Measurements from ENCODE around the gene PGBD5.

Gene PGBD5

GRCh38 chr1:230381049-230381467 is 45.1 kb downstream of the PGBD5 start:
- H3K9ac ChIP-seq (ENCODE audit: low read depth in 1 of 2, low read length in 2 of 2), result no peak overlapping the region
- H3K4me1 ChIP-seq (ENCODE audit: control insufficient read depth in 2 of 2, insufficient read depth in 2 of 2, low read length in 2 of 2), result peaks cover 0 to 3% of the 10 kb centered on the region in 2 donors
- H3K27ac ChIP-seq (ENCODE audit: low read depth in 2 of 2, low read length in 2 of 2), result no peak overlapping the region
- peaks cover 0 to 5% of the 10 kb centered on the region in 2 donors for H3K9me3 ChIP-seq (ENCODE audit: control insufficient read depth in 2 of 2, low read length in 2 of 2)
- H3K36me3 ChIP-seq (ENCODE audit: control insufficient read depth in 2 of 2, insufficient read depth in 2 of 2, low read length in 2 of 2), result no peaks in the 10 kb centered on the region
- H3K27me3 ChIP-seq (ENCODE audit: control insufficient read depth in 2 of 2, insufficient read depth in 2 of 2, low read length in 2 of 2), result peaks cover 0 to under 1% of the 10 kb centered on the region in 2 donors
- H3K4me3 ChIP-seq (ENCODE audit: low read length in 2 of 2), result peak overlapping the region in 1 of 2 donors; percentile 20

GRCh38 chr1:230379928-230380327 is 46.2 kb downstream of the PGBD5 start:
- Histone ChIP-seq H3K9me3 (ENCODE audit: control insufficient read depth in 2 of 2, low read length in 2 of 2) (peaks cover 0 to 5% of the 10 kb centered on the region in 2 donors), H3K9ac (ENCODE audit: low read depth in 1 of 2, low read length in 2 of 2) (no peak overlapping the region), H3K4me3 (ENCODE audit: low read length in 2 of 2) (no peak overlapping the region), H3K27ac (ENCODE audit: low read depth in 2 of 2, low read length in 2 of 2) (no peak overlapping the region), H3K27me3 (ENCODE audit: control insufficient read depth in 2 of 2, insufficient read depth in 2 of 2, low read length in 2 of 2) (peaks cover 0 to 1% of the 10 kb centered on the region in 2 donors), H3K36me3 (ENCODE audit: control insufficient read depth in 2 of 2, insufficient read depth in 2 of 2, low read length in 2 of 2) (no peaks in the 10 kb centered on the region), H3K4me1 (ENCODE audit: control insufficient read depth in 2 of 2, insufficient read depth in 2 of 2, low read length in 2 of 2) (peaks cover 0 to 3% of the 10 kb centered on the region in 2 donors)

- no peak overlapping the region for H3K4me3 ChIP-seq (ENCODE audit: low read length in 2 of 2)
- no peak overlapping the region for H3K27ac ChIP-seq (ENCODE audit: low read depth in 2 of 2, low read length in 2 of 2)
- H3K4me1 ChIP-seq (ENCODE audit: control insufficient read depth in 2 of 2, insufficient read depth in 2 of 2, low read length in 2 of 2), result peaks cover 0 to 3% of the 10 kb centered on the region in 2 donors
- H3K27me3 ChIP-seq (ENCODE audit: control insufficient read depth in 2 of 2, insufficient read depth in 2 of 2, low read length in 2 of 2), result peaks cover 0 to 1% of the 10 kb centered on the region in 2 donors
- no peaks in the 10 kb centered on the region for H3K36me3 ChIP-seq (ENCODE audit: control insufficient read depth in 2 of 2, insufficient read depth in 2 of 2, low read length in 2 of 2)
- peaks cover 0 to 5% of the 10 kb centered on the region in 2 donors for H3K9me3 ChIP-seq (ENCODE audit: control insufficient read depth in 2 of 2, low read length in 2 of 2)
- H3K9ac ChIP-seq (ENCODE audit: low read depth in 1 of 2, low read length in 2 of 2), result no peak overlapping the region
These were observed 46.7 kb downstream of the PGBD5 start for GRCh38 chr1:230379462-230379861.

GRCh38 chr1:230377851-230378250 is 48.3 kb downstream of the PGBD5 start:
- Histone ChIP-seq H3K4me3 (ENCODE audit: low read length in 2 of 2) (no peak overlapping the region), H3K27ac (ENCODE audit: low read depth in 2 of 2, low read length in 2 of 2) (no peak overlapping the region), H3K36me3 (ENCODE audit: control insufficient read depth in 2 of 2, insufficient read depth in 2 of 2, low read length in 2 of 2) (no peaks in the 10 kb centered on the region), H3K27me3 (ENCODE audit: control insufficient read depth in 2 of 2, insufficient read depth in 2 of 2, low read length in 2 of 2) (peaks cover 0 to 1% of the 10 kb centered on the region in 2 donors), H3K4me1 (ENCODE audit: control insufficient read depth in 2 of 2, insufficient read depth in 2 of 2, low read length in 2 of 2) (peaks cover 0 to 3% of the 10 kb centered on the region in 2 donors), H3K9ac (ENCODE audit: low read depth in 1 of 2, low read length in 2 of 2) (no peak overlapping the region), H3K9me3 (ENCODE audit: control insufficient read depth in 2 of 2, low read length in 2 of 2) (peaks cover 0 to 5% of the 10 kb centered on the region in 2 donors)

GRCh38 chr1:230377324-230377723 is 48.8 kb downstream of the PGBD5 start:
- Histone ChIP-seq H3K4me3 (ENCODE audit: low read length in 2 of 2) (no peak overlapping the region), H3K36me3 (ENCODE audit: control insufficient read depth in 2 of 2, insufficient read depth in 2 of 2, low read length in 2 of 2) (no peaks in the 10 kb centered on the region), H3K27ac (ENCODE audit: low read depth in 2 of 2, low read length in 2 of 2) (no peak overlapping the region), H3K4me1 (ENCODE audit: control insufficient read depth in 2 of 2, insufficient read depth in 2 of 2, low read length in 2 of 2) (peaks cover 0 to 3% of the 10 kb centered on the region in 2 donors), H3K9me3 (ENCODE audit: control insufficient read depth in 2 of 2, low read length in 2 of 2) (peaks cover 0 to 5% of the 10 kb centered on the region in 2 donors), H3K9ac (ENCODE audit: low read depth in 1 of 2, low read length in 2 of 2) (no peak overlapping the region), H3K27me3 (ENCODE audit: control insufficient read depth in 2 of 2, insufficient read depth in 2 of 2, low read length in 2 of 2) (peaks cover 0 to 1% of the 10 kb centered on the region in 2 donors)

- H3K9ac ChIP-seq (ENCODE audit: low read depth in 1 of 2, low read length in 2 of 2), result no peak overlapping the region
- peaks cover 0 to 3% of the 10 kb centered on the region in 2 donors for H3K4me1 ChIP-seq (ENCODE audit: control insufficient read depth in 2 of 2, insufficient read depth in 2 of 2, low read length in 2 of 2)
- no peaks in the 10 kb centered on the region for H3K36me3 ChIP-seq (ENCODE audit: control insufficient read depth in 2 of 2, insufficient read depth in 2 of 2, low read length in 2 of 2)
- H3K9me3 ChIP-seq (ENCODE audit: control insufficient read depth in 2 of 2, low read length in 2 of 2), result peaks cover 0 to 5% of the 10 kb centered on the region in 2 donors
- no peak overlapping the region for H3K4me3 ChIP-seq (ENCODE audit: low read length in 2 of 2)
- no peak overlapping the region for H3K27ac ChIP-seq (ENCODE audit: low read depth in 2 of 2, low read length in 2 of 2)
- peaks cover 0 to 1% of the 10 kb centered on the region in 2 donors for H3K27me3 ChIP-seq (ENCODE audit: control insufficient read depth in 2 of 2, insufficient read depth in 2 of 2, low read length in 2 of 2)
These were observed 49.8 kb downstream of the PGBD5 start for GRCh38 chr1:230376296-230376695.

- H3K9ac ChIP-seq (ENCODE audit: low read depth in 1 of 2, low read length in 2 of 2), result no peak overlapping the region
- H3K36me3 ChIP-seq (ENCODE audit: control insufficient read depth in 2 of 2, insufficient read depth in 2 of 2, low read length in 2 of 2), result no peaks in the 10 kb centered on the region
- peaks cover 0 to 1% of the 10 kb centered on the region in 2 donors for H3K27me3 ChIP-seq (ENCODE audit: control insufficient read depth in 2 of 2, insufficient read depth in 2 of 2, low read length in 2 of 2)
- H3K27ac ChIP-seq (ENCODE audit: low read depth in 2 of 2, low read length in 2 of 2), result no peak overlapping the region
- H3K4me3 ChIP-seq (ENCODE audit: low read length in 2 of 2), result no peak overlapping the region
- H3K9me3 ChIP-seq (ENCODE audit: control insufficient read depth in 2 of 2, low read length in 2 of 2), result peaks cover 0 to 5% of the 10 kb centered on the region in 2 donors
- peaks cover 0 to 1% of the 10 kb centered on the region in 2 donors for H3K4me1 ChIP-seq (ENCODE audit: control insufficient read depth in 2 of 2, insufficient read depth in 2 of 2, low read length in 2 of 2)
These were observed 50.4 kb downstream of the PGBD5 start for GRCh38 chr1:230375780-230376179.

GRCh38 chr1:230375147-230375546 is 51.0 kb downstream of the PGBD5 start:
- Histone ChIP-seq H3K27ac (ENCODE audit: low read depth in 2 of 2, low read length in 2 of 2) (no peak overlapping the region), H3K9me3 (ENCODE audit: control insufficient read depth in 2 of 2, low read length in 2 of 2) (peaks cover 0 to 5% of the 10 kb centered on the region in 2 donors), H3K27me3 (ENCODE audit: control insufficient read depth in 2 of 2, insufficient read depth in 2 of 2, low read length in 2 of 2) (peaks cover 0 to 1% of the 10 kb centered on the region in 2 donors), H3K36me3 (ENCODE audit: control insufficient read depth in 2 of 2, insufficient read depth in 2 of 2, low read length in 2 of 2) (no peaks in the 10 kb centered on the region), H3K9ac (ENCODE audit: low read depth in 1 of 2, low read length in 2 of 2) (no peak overlapping the region), H3K4me1 (ENCODE audit: control insufficient read depth in 2 of 2, insufficient read depth in 2 of 2, low read length in 2 of 2) (no peaks in the 10 kb centered on the region), H3K4me3 (ENCODE audit: low read length in 2 of 2) (no peak overlapping the region)

GRCh38 chr1:230371923-230372703 is 54.0 kb downstream of the PGBD5 start:
- H3K36me3 ChIP-seq (ENCODE audit: control insufficient read depth in 2 of 2, insufficient read depth in 2 of 2, low read length in 2 of 2), result no peaks in the 10 kb centered on the region
- H3K27ac ChIP-seq (ENCODE audit: low read depth in 2 of 2, low read length in 2 of 2), result no peak overlapping the region
- peaks cover 0 to 1% of the 10 kb centered on the region in 2 donors for H3K27me3 ChIP-seq (ENCODE audit: control insufficient read depth in 2 of 2, insufficient read depth in 2 of 2, low read length in 2 of 2)
- H3K4me3 ChIP-seq (ENCODE audit: low read length in 2 of 2), result peak overlapping the region; percentile 17 to 59
- no peaks in the 10 kb centered on the region for H3K9me3 ChIP-seq (ENCODE audit: control insufficient read depth in 2 of 2, low read length in 2 of 2)
- no peak overlapping the region for H3K9ac ChIP-seq (ENCODE audit: low read depth in 1 of 2, low read length in 2 of 2)
- H3K4me1 ChIP-seq (ENCODE audit: control insufficient read depth in 2 of 2, insufficient read depth in 2 of 2, low read length in 2 of 2), result no peaks in the 10 kb centered on the region

- Histone ChIP-seq H3K36me3 (ENCODE audit: control insufficient read depth in 2 of 2, insufficient read depth in 2 of 2, low read length in 2 of 2) (no peaks in the 10 kb centered on the region), H3K27ac (ENCODE audit: low read depth in 2 of 2, low read length in 2 of 2) (no peak overlapping the region), H3K4me3 (ENCODE audit: low read length in 2 of 2) (no peak overlapping the region), H3K9me3 (ENCODE audit: control insufficient read depth in 2 of 2, low read length in 2 of 2) (no peaks in the 10 kb centered on the region), H3K9ac (ENCODE audit: low read depth in 1 of 2, low read length in 2 of 2) (no peak overlapping the region), H3K27me3 (ENCODE audit: control insufficient read depth in 2 of 2, insufficient read depth in 2 of 2, low read length in 2 of 2) (no peaks in the 10 kb centered on the region), H3K4me1 (ENCODE audit: control insufficient read depth in 2 of 2, insufficient read depth in 2 of 2, low read length in 2 of 2) (no peaks in the 10 kb centered on the region)
These were observed 56.0 kb downstream of the PGBD5 start for GRCh38 chr1:230370109-230370508.
